ENCODE measurements around the gene ZNF827.

Gene ZNF827

DNA sequence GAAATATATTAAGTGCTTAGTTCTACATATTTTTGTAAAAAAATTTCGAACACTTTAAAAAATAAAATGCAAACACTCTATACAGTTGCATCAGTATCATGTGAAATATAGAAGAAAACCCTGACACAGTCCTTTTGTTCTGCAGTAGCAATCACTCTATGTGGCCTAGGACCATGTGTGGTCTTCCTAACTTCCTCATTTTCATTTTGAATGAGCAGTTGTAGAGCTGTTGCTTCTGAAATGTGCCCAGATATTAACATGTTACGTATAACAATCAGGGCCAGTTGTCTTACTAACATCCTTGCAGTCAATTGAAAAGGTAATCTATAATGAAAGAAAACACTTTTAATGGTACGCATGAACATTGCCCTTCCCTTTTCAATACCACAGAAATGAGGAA is 107.9 kb downstream of the ZNF827 start:
- Histone ChIP-seq H3K27me3 (no peaks in the 10 kb centered on the region), H3K4me3 (ENCODE audit: low read depth in 1 of 2, low read length in 1 of 2) (no peak overlapping the region), H3K9me3 (no peaks in the 10 kb centered on the region), H3K4me1 (ENCODE audit: control insufficient read depth in 1 of 2, insufficient read depth in 1 of 2, low read depth in 1 of 2, low read length in 1 of 2) (no peaks in the 10 kb centered on the region), H3K27ac (no peak overlapping the region), H3K36me3 (no peaks in the 10 kb centered on the region)
- TF ChIP-seq, protein P1, sequence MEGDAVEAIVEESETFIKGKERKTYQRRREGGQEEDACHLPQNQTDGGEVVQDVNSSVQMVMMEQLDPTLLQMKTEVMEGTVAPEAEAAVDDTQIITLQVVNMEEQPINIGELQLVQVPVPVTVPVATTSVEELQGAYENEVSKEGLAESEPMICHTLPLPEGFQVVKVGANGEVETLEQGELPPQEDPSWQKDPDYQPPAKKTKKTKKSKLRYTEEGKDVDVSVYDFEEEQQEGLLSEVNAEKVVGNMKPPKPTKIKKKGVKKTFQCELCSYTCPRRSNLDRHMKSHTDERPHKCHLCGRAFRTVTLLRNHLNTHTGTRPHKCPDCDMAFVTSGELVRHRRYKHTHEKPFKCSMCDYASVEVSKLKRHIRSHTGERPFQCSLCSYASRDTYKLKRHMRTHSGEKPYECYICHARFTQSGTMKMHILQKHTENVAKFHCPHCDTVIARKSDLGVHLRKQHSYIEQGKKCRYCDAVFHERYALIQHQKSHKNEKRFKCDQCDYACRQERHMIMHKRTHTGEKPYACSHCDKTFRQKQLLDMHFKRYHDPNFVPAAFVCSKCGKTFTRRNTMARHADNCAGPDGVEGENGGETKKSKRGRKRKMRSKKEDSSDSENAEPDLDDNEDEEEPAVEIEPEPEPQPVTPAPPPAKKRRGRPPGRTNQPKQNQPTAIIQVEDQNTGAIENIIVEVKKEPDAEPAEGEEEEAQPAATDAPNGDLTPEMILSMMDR (IDR thresholded peaks at IDR 0.05): no peak

DNA sequence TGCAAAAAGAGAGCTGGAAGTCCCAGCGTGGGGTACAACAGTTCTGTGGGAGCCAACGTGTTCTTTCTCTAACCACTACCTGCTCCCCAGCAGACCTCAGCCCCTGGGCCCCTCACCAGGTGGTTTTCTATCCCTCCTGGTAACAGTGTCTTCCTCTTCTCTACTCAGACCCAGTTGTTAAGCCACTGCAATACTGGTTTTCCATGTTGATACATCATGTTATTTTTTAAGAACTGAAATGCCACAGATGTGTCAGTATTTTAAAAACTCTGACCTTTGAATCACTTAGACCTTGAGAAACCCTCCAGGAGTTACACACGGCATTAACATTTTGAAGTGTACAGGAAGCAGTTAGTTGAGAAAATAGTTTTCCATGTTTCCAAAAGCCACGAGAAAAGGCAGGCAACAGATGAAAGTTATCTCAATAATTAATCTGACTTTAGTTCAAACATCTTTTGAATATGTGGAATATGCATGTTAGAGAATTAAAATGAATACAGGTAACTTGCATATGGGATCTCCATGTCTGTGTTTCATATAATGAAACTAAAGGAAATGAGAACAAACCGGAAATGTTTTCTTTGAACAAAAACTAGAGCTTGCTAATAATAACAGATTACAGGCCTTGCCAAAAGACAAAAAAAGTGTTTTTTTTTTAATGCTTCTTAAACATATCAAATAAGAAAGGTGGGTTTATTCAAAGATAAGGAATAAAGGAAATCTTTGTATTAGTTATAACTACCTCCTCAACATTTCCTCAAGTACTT is 108.8 kb downstream of the ZNF827 start:
- H3K9me3 ChIP-seq: no peaks in the 10 kb centered on the region
- no peak overlapping the region for H3K27ac ChIP-seq
- TF ChIP-seq, protein P1 (IDR thresholded peaks at IDR 0.05): no peak
- H3K36me3 ChIP-seq: no peaks in the 10 kb centered on the region
- no peaks in the 10 kb centered on the region for H3K4me1 ChIP-seq (ENCODE audit: control insufficient read depth in 1 of 2, insufficient read depth in 1 of 2, low read depth in 1 of 2, low read length in 1 of 2)
- no peak overlapping the region for H3K4me3 ChIP-seq (ENCODE audit: low read depth in 1 of 2, low read length in 1 of 2)
- no peaks in the 10 kb centered on the region for H3K27me3 ChIP-seq

DNA sequence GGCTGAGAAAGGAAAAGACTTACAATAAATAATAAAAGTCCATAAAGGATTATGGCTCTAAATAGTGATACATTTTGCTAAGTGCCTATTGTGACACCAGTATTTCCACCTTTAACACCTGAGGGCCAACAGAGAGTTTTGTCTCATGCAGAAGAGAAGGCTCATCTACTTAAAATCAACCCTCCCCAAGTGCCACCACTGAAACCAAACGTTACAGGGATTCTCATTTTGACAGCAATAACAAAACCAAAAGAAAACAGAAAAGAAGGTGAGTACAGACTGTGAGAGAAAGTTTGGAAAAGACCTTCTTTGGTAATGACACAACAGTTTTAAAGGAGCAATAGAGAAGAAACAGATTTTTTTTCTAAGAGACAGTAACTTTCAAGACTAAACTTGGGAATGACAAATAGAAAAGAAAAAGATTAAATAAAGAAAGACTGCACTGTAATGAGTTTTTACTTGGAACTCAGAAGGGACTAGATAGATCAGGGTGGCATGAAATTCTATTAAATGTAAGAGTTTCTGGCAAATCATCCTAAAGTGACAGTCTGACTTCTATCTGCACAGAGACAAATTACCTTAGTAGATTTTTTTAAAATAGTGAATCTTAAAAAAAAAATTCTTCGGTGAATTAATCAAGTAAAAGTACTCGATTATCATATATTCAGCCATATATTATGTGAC is 109.7 kb downstream of the ZNF827 start:
- TF ChIP-seq, protein P1 (IDR thresholded peaks at IDR 0.05): no peak
- Histone ChIP-seq H3K4me3 (ENCODE audit: low read depth in 1 of 2, low read length in 1 of 2) (no peak overlapping the region), H3K36me3 (no peaks in the 10 kb centered on the region), H3K27ac (no peak overlapping the region), H3K9me3 (no peaks in the 10 kb centered on the region), H3K4me1 (ENCODE audit: control insufficient read depth in 1 of 2, insufficient read depth in 1 of 2, low read depth in 1 of 2, low read length in 1 of 2) (no peaks in the 10 kb centered on the region), H3K27me3 (no peaks in the 10 kb centered on the region)

DNA sequence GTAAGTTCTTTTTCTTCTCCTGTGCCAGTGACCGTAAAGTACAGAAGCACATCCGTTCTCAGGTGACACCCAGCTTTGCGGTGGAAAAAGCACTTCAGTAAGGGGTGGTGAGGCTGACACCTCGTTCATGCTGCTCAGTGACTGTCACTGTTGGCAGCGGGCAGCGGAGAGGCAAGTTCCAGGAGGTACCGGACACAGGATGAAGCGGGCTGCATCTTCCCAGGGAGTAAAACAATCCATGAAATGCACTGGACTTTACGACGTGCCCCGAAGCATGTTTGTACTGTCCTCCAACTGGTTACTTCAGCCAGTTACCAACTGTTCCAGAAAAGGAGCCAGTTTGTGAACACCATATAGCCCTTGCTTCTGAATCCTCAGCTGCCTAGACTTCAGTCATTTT is 110.7 kb downstream of the ZNF827 start:
- Histone ChIP-seq H3K4me3 (ENCODE audit: low read depth in 1 of 2, low read length in 1 of 2) (no peak overlapping the region), H3K27ac (no peak overlapping the region), H3K27me3 (no peaks in the 10 kb centered on the region), H3K4me1 (ENCODE audit: control insufficient read depth in 1 of 2, insufficient read depth in 1 of 2, low read depth in 1 of 2, low read length in 1 of 2) (no peaks in the 10 kb centered on the region), H3K9me3 (no peaks in the 10 kb centered on the region), H3K36me3 (no peaks in the 10 kb centered on the region)
- TF ChIP-seq, protein P1 (IDR thresholded peaks at IDR 0.05): no peak

DNA sequence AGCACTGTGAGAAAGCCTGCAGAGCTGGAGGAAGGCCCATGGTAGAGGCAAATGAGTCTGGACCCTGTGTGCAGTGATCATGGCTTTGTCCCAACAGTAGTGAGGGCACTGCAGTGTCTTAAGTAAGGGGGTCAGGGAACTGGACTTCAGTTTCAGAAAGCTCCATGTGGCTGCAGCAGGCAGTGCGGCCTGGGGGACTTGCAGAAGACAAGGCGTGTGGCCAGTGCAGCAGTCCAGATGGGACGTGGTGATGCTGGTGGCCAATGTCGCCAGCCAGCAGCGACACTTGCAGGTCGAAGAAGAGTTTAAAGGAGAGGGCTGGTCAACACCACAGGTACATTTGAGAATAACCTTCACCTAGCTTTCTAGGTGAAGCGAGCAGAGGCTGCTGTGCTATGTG is 113.4 kb downstream of the ZNF827 start:
- Histone ChIP-seq H3K9me3 (no peaks in the 10 kb centered on the region), H3K4me1 (ENCODE audit: control insufficient read depth in 1 of 2, insufficient read depth in 1 of 2, low read depth in 1 of 2, low read length in 1 of 2) (no peaks in the 10 kb centered on the region), H3K36me3 (no peaks in the 10 kb centered on the region), H3K27me3 (no peaks in the 10 kb centered on the region), H3K27ac (no peak overlapping the region), H3K4me3 (ENCODE audit: low read depth in 1 of 2, low read length in 1 of 2) (no peak overlapping the region)
- TF ChIP-seq, protein P1 (IDR thresholded peaks at IDR 0.05): no peak
